ENCODE data around the gene CDK2. TPM values are rescaled to one million over a fixed set of nuclear protein-coding genes. Genes with fewer than 3 reads are reported as not detected.
A peak's percentile ranks its signal among the peaks of the same experiment; 100 is the strongest.
"Not testable (repeated sequence)": the region's sequence is repeated elsewhere in the genome, so short reads cannot be mapped to it uniquely, and the experiment has no call there.

The CDK2 gene
- polyA plus RNA-seq: 10 to 100 TPM; 11.6 to 27.7 (median 13.4) TPM

GRCh38 chr12:55966408-55967281, at the start of gene CDK2:
Gene CDK2, plus strand, starts transcription at chr12:55966830. Its CDS starts 179 bp downstream, at chr12:55967009.
- Mint-ChIP-seq H3K9me3 (no peaks in the 10 kb centered on the region), H3K27me3 (ENCODE audit: low read depth in 3 of 3) (peaks cover 0 to 5% (median 4%) of the 10 kb centered on the region in 3 donors), H3K4me3 (peak within 1 kb of the TSS; percentile 86 to 93 (median 91)), H3K36me3 (peaks cover 0 to 5% (median 3%) of the 10 kb centered on the region in 3 donors), H3K27ac (peak within 1 kb of the TSS; percentile 81 to 93 (median 84)), H3K4me1 (peaks cover 27 to 35% of the 10 kb centered on the region in 2 donors)
- peak; percentile 88 to 89 (median 88) for DNase-seq

GRCh38 chr12:55919032-55919431, 47.6 kb upstream of the CDK2 start:
- not testable (repeated sequence) for H3K27me3 Mint-ChIP-seq (ENCODE audit: low read depth in 3 of 3); H3K4me3 Mint-ChIP-seq; DNase-seq; H3K27ac Mint-ChIP-seq; H3K36me3 Mint-ChIP-seq; H3K9me3 Mint-ChIP-seq
- H3K4me1 Mint-ChIP-seq: peaks cover 12 to 31% of the 10 kb centered on the region in 2 donors

GRCh38 chr12:55922126-55922525, 44.5 kb upstream of the CDK2 start:
- no peak for DNase-seq
- Mint-ChIP-seq H3K36me3 (peaks cover 3 to 4% (median 3%) of the 10 kb centered on the region in 3 donors), H3K4me1 (peaks cover 27 to 48% of the 10 kb centered on the region in 2 donors), H3K27me3 (ENCODE audit: low read depth in 3 of 3) (peaks cover 5 to 12% (median 7%) of the 10 kb centered on the region in 3 donors), H3K4me3 (no peak overlapping the region), H3K9me3 (no peaks in the 10 kb centered on the region), H3K27ac (no peak overlapping the region)

- H3K9me3 Mint-ChIP-seq, H3K4me3 Mint-ChIP-seq, H3K36me3 Mint-ChIP-seq, DNase-seq: not testable (repeated sequence)
- peaks cover 8 to 15% (median 11%) of the 10 kb centered on the region in 3 donors for H3K27me3 Mint-ChIP-seq (ENCODE audit: low read depth in 3 of 3)
- H3K27ac Mint-ChIP-seq: peak overlapping the region in 2 of 6 donors; percentile 22 to 73
- H3K4me1 Mint-ChIP-seq: peaks cover 33 to 57% of the 10 kb centered on the region in 2 donors
Observed at GRCh38 chr12:55923648-55924047, 43.0 kb upstream of the CDK2 start.

GRCh38 chr12:55925371-55925770, 41.3 kb upstream of the CDK2 start:
- DNase-seq: no peak
- peaks cover 51 to 75% of the 10 kb centered on the region in 2 donors for H3K4me1 Mint-ChIP-seq
- peaks cover 3 to 4% (median 4%) of the 10 kb centered on the region in 3 donors for H3K36me3 Mint-ChIP-seq
- H3K9me3 Mint-ChIP-seq: no peaks in the 10 kb centered on the region
- H3K27ac Mint-ChIP-seq: peak overlapping the region; percentile 93 to 98 (median 97)
- peaks cover 8 to 15% (median 13%) of the 10 kb centered on the region in 3 donors for H3K27me3 Mint-ChIP-seq (ENCODE audit: low read depth in 3 of 3)
- H3K4me3 Mint-ChIP-seq: peak overlapping the region; percentile 97 to 100 (median 98)

GRCh38 chr12:55925870-55926737, 40.5 kb upstream of the CDK2 start:
- H3K9me3 Mint-ChIP-seq: no peaks in the 10 kb centered on the region
- peak overlapping the region; percentile 93 to 98 (median 97) for H3K27ac Mint-ChIP-seq
- peaks cover 9 to 14% (median 14%) of the 10 kb centered on the region in 3 donors for H3K27me3 Mint-ChIP-seq (ENCODE audit: low read depth in 3 of 3)
- H3K4me3 Mint-ChIP-seq: peak overlapping the region; percentile 97 to 100 (median 98)
- no peak for DNase-seq
- peaks cover 56 to 77% of the 10 kb centered on the region in 2 donors for H3K4me1 Mint-ChIP-seq
- H3K36me3 Mint-ChIP-seq: peaks cover 3 to 4% (median 4%) of the 10 kb centered on the region in 3 donors

- Mint-ChIP-seq H3K36me3 (peaks cover 3 to 4% (median 4%) of the 10 kb centered on the region in 3 donors), H3K9me3 (no peaks in the 10 kb centered on the region), H3K4me1 (peaks cover 62 to 75% of the 10 kb centered on the region in 2 donors), H3K4me3 (peak overlapping the region; percentile 97 to 100 (median 98)), H3K27me3 (ENCODE audit: low read depth in 3 of 3) (peaks cover 10 to 17% (median 14%) of the 10 kb centered on the region in 3 donors), H3K27ac (peak overlapping the region; percentile 93 to 98 (median 97))
- peak; percentile 80 to 83 (median 82) for DNase-seq
Observed at GRCh38 chr12:55926738-55927587, 39.7 kb upstream of the CDK2 start.

GRCh38 chr12:55927588-55928502, 38.8 kb upstream of the CDK2 start, which contains the start of gene PYM1:
Gene PYM1, minus strand, starts transcription at chr12:55927894. Its CDS starts 133 bp downstream, at chr12:55927761.
- peak; percentile 67 to 76 (median 68) for DNase-seq
- Mint-ChIP-seq H3K27me3 (ENCODE audit: low read depth in 3 of 3) (peaks cover 14 to 20% (median 18%) of the 10 kb centered on the region in 3 donors), H3K36me3 (peaks cover 0 to 4% (median 3%) of the 10 kb centered on the region in 3 donors), H3K4me3 (peak within 1 kb of the TSS; percentile 97 to 100 (median 99)), H3K27ac (peak within 1 kb of the TSS; percentile 93 to 99 (median 98)), H3K9me3 (no peaks in the 10 kb centered on the region), H3K4me1 (peaks cover 68 to 82% of the 10 kb centered on the region in 2 donors)

GRCh38 chr12:55929306-55929791, 37.3 kb upstream of the CDK2 start:
- peak overlapping the region; percentile 93 to 99 (median 98) for H3K27ac Mint-ChIP-seq
- DNase-seq: peak; percentile 61 to 66 (median 63)
- peaks cover 0 to 4% (median 0%) of the 10 kb centered on the region in 3 donors for H3K36me3 Mint-ChIP-seq
- H3K4me3 Mint-ChIP-seq: peak overlapping the region; percentile 96 to 100 (median 99)
- H3K4me1 Mint-ChIP-seq: peaks cover 74 to 87% of the 10 kb centered on the region in 2 donors
- no peaks in the 10 kb centered on the region for H3K9me3 Mint-ChIP-seq
- peaks cover 14 to 18% (median 17%) of the 10 kb centered on the region in 3 donors for H3K27me3 Mint-ChIP-seq (ENCODE audit: low read depth in 3 of 3)

GRCh38 chr12:55930771-55931316, 35.8 kb upstream of the CDK2 start, which contains the start of gene DGKA:
Gene DGKA, plus strand, starts transcription at chr12:55931162. Its CDS starts 5,342 bp downstream, at chr12:55936504.
- peaks cover 0 to 4% (median 0%) of the 10 kb centered on the region in 3 donors for H3K36me3 Mint-ChIP-seq
- no peaks in the 10 kb centered on the region for H3K9me3 Mint-ChIP-seq
- peak within 1 kb of the TSS; percentile 93 to 99 (median 98) for H3K27ac Mint-ChIP-seq
- DNase-seq: peak; percentile 28 to 41 (median 41)
- peaks cover 63 to 74% of the 10 kb centered on the region in 2 donors for H3K4me1 Mint-ChIP-seq
- peaks cover 14 to 18% (median 17%) of the 10 kb centered on the region in 3 donors for H3K27me3 Mint-ChIP-seq (ENCODE audit: low read depth in 3 of 3)
- H3K4me3 Mint-ChIP-seq: peak within 1 kb of the TSS; percentile 96 to 100 (median 99)

GRCh38 chr12:55931317-55931779, 35.3 kb upstream of the CDK2 start:
- peaks cover 15 to 18% (median 15%) of the 10 kb centered on the region in 3 donors for H3K27me3 Mint-ChIP-seq (ENCODE audit: low read depth in 3 of 3)
- H3K36me3 Mint-ChIP-seq: peaks cover 0 to 4% (median 0%) of the 10 kb centered on the region in 3 donors
- no peak for DNase-seq
- peak overlapping the region; percentile 96 to 100 (median 99) for H3K4me3 Mint-ChIP-seq
- no peaks in the 10 kb centered on the region for H3K9me3 Mint-ChIP-seq
- H3K4me1 Mint-ChIP-seq: peaks cover 61 to 69% of the 10 kb centered on the region in 2 donors
- peak overlapping the region; percentile 93 to 99 (median 98) for H3K27ac Mint-ChIP-seq

Data from immature natural killer cell (primary cell).